GM18861 (cell line): Measurements from ENCODE around the gene EARS2.
"Not testable (repeated sequence)": the region's sequence is repeated elsewhere in the genome, so short reads cannot be mapped to it uniquely, and the experiment has no call there.

Experiments
- ATAC-seq: cut with Tn5 transposase; IDR thresholded peaks from one replicate; pipeline ENCODE4 v1.9.1; 2021; ENCODE audit not compliant: unreplicated experiment

The EARS2 gene

GRCh38 chr16:23570992-23571632 is 14.0 kb upstream of the EARS2 start:
- ATAC-seq = no peak

GRCh38 chr16:23567602-23568001 is 10.5 kb upstream of the EARS2 start:
- ATAC-seq = no peak

- no peak for ATAC-seq
Measured at GRCh38 chr16:23566724-23567123, 9.6 kb upstream of the EARS2 start.

- no peak for ATAC-seq
Measured at GRCh38 chr16:23564575-23565363, 7.6 kb upstream of the EARS2 start.

- no peak for ATAC-seq
Measured at GRCh38 chr16:23563186-23563585, 6.0 kb upstream of the EARS2 start.

GRCh38 chr16:23562505-23562904 is 5.4 kb upstream of the EARS2 start:
- no peak for ATAC-seq

GRCh38 chr16:23561586-23561985 is 4.4 kb upstream of the EARS2 start:
- no peak for ATAC-seq

GRCh38 chr16:23557779-23558702 is 891 bp upstream of the EARS2 start:
- no peak for ATAC-seq

- no peak for ATAC-seq
Measured at GRCh38 chr16:23554536-23554935, 2.6 kb downstream of the EARS2 start.

- no peak for ATAC-seq
Measured at GRCh38 chr16:23552161-23552560, 5.0 kb downstream of the EARS2 start.

GRCh38 chr16:23549938-23550337 is 7.2 kb downstream of the EARS2 start:
- ATAC-seq = no peak

GRCh38 chr16:23544436-23544835 is 12.7 kb downstream of the EARS2 start:
- ATAC-seq = no peak

- not testable (repeated sequence) for ATAC-seq
Measured at GRCh38 chr16:23540817-23541178, 16.4 kb downstream of the EARS2 start.

- no peak for ATAC-seq
Measured at GRCh38 chr16:23539984-23540816, 16.9 kb downstream of the EARS2 start.

- ATAC-seq = no peak
Measured at GRCh38 chr16:23538919-23539278, 18.3 kb downstream of the EARS2 start.

GRCh38 chr16:23537390-23537789 is 19.8 kb downstream of the EARS2 start:
- ATAC-seq = no peak

- ATAC-seq = no peak
Measured at GRCh38 chr16:23535901-23536300, 21.2 kb downstream of the EARS2 start.

GRCh38 chr16:23534868-23535860 is 22.0 kb downstream of the EARS2 start:
- no peak for ATAC-seq

GRCh38 chr16:23532448-23532847 is 24.7 kb downstream of the EARS2 start:
- ATAC-seq = no peak

- ATAC-seq = no peak
Measured at GRCh38 chr16:23530062-23530461, 27.1 kb downstream of the EARS2 start.
